Naive thymus-derived CD4-positive, alpha-beta T cell (primary cell): ENCODE data around the gene METTL21A. TPM values are rescaled to one million over a fixed set of nuclear protein-coding genes. Genes with fewer than 3 reads are reported as not detected.

Experiments
- ATAC-seq: fragments of 150-1000 bp; cut with Tn5 transposase; 2 replicates; pipeline ENCODE4 v1.10.0; 2021; ENCODE audit warnings: mild to moderate bottlenecking, moderate library complexity
- CTCF ChIA-PET: fragments of 350-600 bp; sonication (Branson Sonifier 250); formaldehyde crosslinking; loops from one replicate; lab custom pipeline; 2021; ENCODE audit warnings: antibody characterized with exemption; lab: Charles Lee
- POLR2A ChIA-PET: fragments of 350-600 bp; sonication (Branson Sonifier 250); formaldehyde crosslinking; loops from one replicate; lab custom pipeline; 2021; ENCODE audit warnings: antibody characterized with exemption, inconsistent platforms; lab: Charles Lee
- DNase-seq, 9 donors: peaks; one replicate each; pipeline versions ENCODE4 v3.0.0 to v3.0.0-alpha.2; 2020 to 2022; ENCODE audit warnings: mixed read lengths in 1 of 9
- H3K27ac ChIP-seq: one replicate; pipeline ENCODE4 v1.7.0; 2013; ENCODE audit warnings: mild to moderate bottlenecking, low read depth, low read length, moderate library complexity
- H3K27me3 ChIP-seq, 2 donors: one replicate each; pipeline ENCODE4 v1.7.0; 2013; ENCODE audit warnings: low read length in 2 of 2, mild to moderate bottlenecking in 2 of 2, moderate library complexity in 2 of 2; ENCODE audit not compliant: control insufficient read depth in 2 of 2, insufficient read depth in 2 of 2
- H3K36me3 ChIP-seq, 3 experiments: 1 replicate in 2 of 3; 2 replicates in 1 of 3; pipeline ENCODE4 v1.7.0; 2013; ENCODE audit warnings: low read length in 3 of 3, mild to moderate bottlenecking in 3 of 3, moderate library complexity in 1 of 3; ENCODE audit not compliant: insufficient read depth in 3 of 3, control insufficient read depth in 2 of 3
- H3K4me1 ChIP-seq, 2 donors: one replicate each; pipeline ENCODE4 v1.7.0; 2013; ENCODE audit warnings: low read length in 2 of 2, mild to moderate bottlenecking in 2 of 2, moderate library complexity in 1 of 2; ENCODE audit not compliant: control insufficient read depth in 2 of 2, insufficient read depth in 2 of 2
- H3K4me3 ChIP-seq: 2 replicates; pipeline ENCODE4 v1.7.0; 2013; ENCODE audit warnings: mild to moderate bottlenecking, low read length
- H3K9me3 ChIP-seq, 3 experiments: 1 replicate in 2 of 3; 2 replicates in 1 of 3; pipeline ENCODE4 v1.7.0; 2013; ENCODE audit warnings: low read length in 3 of 3; ENCODE audit not compliant: control insufficient read depth in 2 of 3
- H3K27ac Mint-ChIP-seq, 9 donors: one replicate each; pipeline ENCODE4 v1.8.0; 2020 to 2022; ENCODE audit warnings: mixed read lengths in 9 of 9, mild to moderate bottlenecking in 8 of 9, moderate library complexity in 5 of 9, inconsistent platforms in 2 of 9
- H3K27me3 Mint-ChIP-seq, 5 donors: one replicate each; pipeline ENCODE4 v1.8.0; 2021 to 2022; ENCODE audit warnings: mixed read lengths in 5 of 5, mild to moderate bottlenecking in 1 of 5
- H3K36me3 Mint-ChIP-seq, 5 donors: one replicate each; pipeline ENCODE4 v1.8.0; 2020 to 2022; ENCODE audit warnings: mixed read lengths in 5 of 5, mild to moderate bottlenecking in 3 of 5, inconsistent platforms in 1 of 5
- H3K4me1 Mint-ChIP-seq, 7 donors: one replicate each; pipeline ENCODE4 v1.8.0; 2020 to 2022; ENCODE audit warnings: mixed read lengths in 7 of 7, mild to moderate bottlenecking in 3 of 7, inconsistent platforms in 1 of 7
- H3K4me3 Mint-ChIP-seq, 10 donors: one replicate each; pipeline ENCODE4 v1.8.0; 2020 to 2022; ENCODE audit warnings: mild to moderate bottlenecking in 10 of 10, mixed read lengths in 10 of 10, moderate library complexity in 6 of 10, inconsistent platforms in 2 of 10
- H3K9me3 Mint-ChIP-seq, 11 donors: one replicate each; pipeline ENCODE4 v1.8.0; 2020 to 2022; ENCODE audit warnings: mixed read lengths in 11 of 11, mild to moderate bottlenecking in 4 of 11, inconsistent platforms in 1 of 11, moderate library complexity in 1 of 11
- intact Hi-C, 2 donors: fragments of 100-400 bp; cut with micrococcal nuclease; formaldehyde crosslinking; loops; one replicate each; pipeline ENCODE4 v1.15.1; 2023
- polyA plus RNA-seq, 2 donors: library from polyadenylated mRNA; unstranded; fragments of 300-500 nt; fragmentation: Illumina TruSeq; gene quantifications; one replicate each; pipeline ENCODE4 v1.2.3, GENCODE V29; 2021
- total RNA-seq, 6 experiments: library from RNA in 5 of 6; stranded (reverse) in 5 of 6; gene quantifications; 1 replicate in 5 of 6; 2 replicates in 1 of 6; pipeline ENCODE4 v1.2.3 and lab custom pipeline; 2021 to 2026

The METTL21A gene
- total and polyA plus RNA-seq, 7 experiments from 2014 or later, result 14.6 to 40.2 (median 19.8) TPM

GRCh38 chr2:207589143-207589542 is 36.1 kb downstream of the METTL21A start:
- no peak overlapping the region for H3K27ac ChIP-seq
- peaks cover 0 to 6% (median 0%) of the 10 kb centered on the region in 3 experiments for H3K9me3 ChIP-seq
- H3K27ac Mint-ChIP-seq, result peak overlapping the region in 5 of 9 donors; percentile 16 to 73 (median 54)
- ChIA-PET POLR2A (interaction anchor here (2.3 kb wide), 1 partner anchor 59 kb away, joined by 5 read pairs; the partner anchor contains the start of gene CREB1), CTCF (interaction anchor here (0.5 to 1.0 kb wide), 2 partner anchors 9 to 13 kb away, joined by 3 read pairs; no protein-coding TSS in a partner anchor)
- H3K27me3 Mint-ChIP-seq, result no peaks in the 10 kb centered on the region
- intact Hi-C loops, result loop anchor here in 1 of 2 donors (10.0 kb wide), 1 partner anchor 54 kb away; no protein-coding TSS in a partner anchor
- H3K36me3 ChIP-seq, result peaks cover 5 to 52% (median 6%) of the 10 kb centered on the region in 3 experiments
- peaks cover 4 to 46% (median 18%) of the 10 kb centered on the region in 7 donors for H3K4me1 Mint-ChIP-seq
- no peak for ATAC-seq
- no peak overlapping the region for H3K4me3 Mint-ChIP-seq
- no peaks in the 10 kb centered on the region for H3K27me3 ChIP-seq
- peaks cover 29 to 89% (median 84%) of the 10 kb centered on the region in 5 donors for H3K36me3 Mint-ChIP-seq
- no peak overlapping the region for H3K4me3 ChIP-seq
- peaks cover 0 to 38% (median 11%) of the 10 kb centered on the region in 11 donors for H3K9me3 Mint-ChIP-seq
- DNase-seq, result no peak
- H3K4me1 ChIP-seq, result no peaks in the 10 kb centered on the region

- POLR2A ChIA-PET, result interaction anchor here (2.3 kb wide), 1 partner anchor 57 kb away, joined by 5 read pairs; the partner anchor contains the start of gene CREB1
- Histone ChIP-seq H3K9me3 (peaks cover 0 to 6% (median 0%) of the 10 kb centered on the region in 3 experiments), H3K27me3 (no peaks in the 10 kb centered on the region), H3K36me3 (peaks cover 5 to 45% (median 6%) of the 10 kb centered on the region in 3 experiments), H3K4me1 (no peaks in the 10 kb centered on the region), H3K27ac (no peak overlapping the region), H3K4me3 (no peak overlapping the region)
- intact Hi-C loops, result loop anchor here in 1 of 2 donors (10.0 kb wide), 1 partner anchor 53 kb away; no protein-coding TSS in a partner anchor
- H3K4me1 Mint-ChIP-seq, result peaks cover 3 to 49% (median 18%) of the 10 kb centered on the region in 7 donors
- CTCF ChIA-PET, result no interaction called here
- no peak for ATAC-seq
- no peak overlapping the region for H3K4me3 Mint-ChIP-seq
- no peak for DNase-seq
- H3K27ac Mint-ChIP-seq, result peak overlapping the region in 6 of 9 donors; percentile 8 to 68 (median 38)
- peaks cover 0 to 30% (median 6%) of the 10 kb centered on the region in 11 donors for H3K9me3 Mint-ChIP-seq
- H3K36me3 Mint-ChIP-seq, result peaks cover 24 to 86% (median 79%) of the 10 kb centered on the region in 5 donors
- H3K27me3 Mint-ChIP-seq, result no peaks in the 10 kb centered on the region
Measured at GRCh38 chr2:207587305-207587704, 37.9 kb downstream of the METTL21A start.

- ATAC-seq, result no peak
- Mint-ChIP-seq H3K4me3 (no peak overlapping the region), H3K27me3 (no peaks in the 10 kb centered on the region), H3K9me3 (peaks cover 0 to 8% (median 0%) of the 10 kb centered on the region in 11 donors), H3K36me3 (peaks cover 32 to 77% (median 67%) of the 10 kb centered on the region in 5 donors), H3K27ac (peak overlapping the region in 7 of 9 donors; percentile 27 to 71 (median 46)), H3K4me1 (peaks cover 5 to 54% (median 18%) of the 10 kb centered on the region in 7 donors)
- Histone ChIP-seq H3K4me3 (no peak overlapping the region), H3K27ac (no peak overlapping the region), H3K4me1 (no peaks in the 10 kb centered on the region), H3K36me3 (peaks cover 5 to 47% (median 6%) of the 10 kb centered on the region in 3 experiments), H3K27me3 (no peaks in the 10 kb centered on the region), H3K9me3 (no peaks in the 10 kb centered on the region)
- intact Hi-C loops, result loop anchor here in 1 of 2 donors (10.0 kb wide), 1 partner anchor 50 kb away; no protein-coding TSS in a partner anchor
- DNase-seq, result no peak
- ChIA-PET POLR2A (interaction anchor here (0.6 kb wide), 1 partner anchor 80 kb away, joined by 3 read pairs; no protein-coding TSS in a partner anchor), CTCF (no interaction called here)
Measured at GRCh38 chr2:207584952-207585351, 40.2 kb downstream of the METTL21A start.

GRCh38 chr2:207571370-207571769 is 53.8 kb downstream of the METTL21A start:
- peaks cover 9 to 65% (median 41%) of the 10 kb centered on the region in 5 donors for H3K36me3 Mint-ChIP-seq
- no peaks in the 10 kb centered on the region for H3K9me3 Mint-ChIP-seq
- ChIA-PET POLR2A (interaction anchor here (1.1 kb wide), 1 partner anchor 41 kb away, joined by 4 read pairs; no protein-coding TSS in a partner anchor), CTCF (no interaction called here)
- ATAC-seq, result no peak
- H3K27me3 Mint-ChIP-seq, result no peaks in the 10 kb centered on the region
- Histone ChIP-seq H3K27me3 (no peaks in the 10 kb centered on the region), H3K27ac (no peak overlapping the region), H3K9me3 (no peaks in the 10 kb centered on the region), H3K36me3 (peaks cover 6 to 61% (median 11%) of the 10 kb centered on the region in 3 experiments), H3K4me3 (no peak overlapping the region), H3K4me1 (no peaks in the 10 kb centered on the region)
- DNase-seq, result no peak
- H3K4me1 Mint-ChIP-seq, result peaks cover 6 to 24% (median 12%) of the 10 kb centered on the region in 7 donors
- peak overlapping the region in 1 of 9 donors; percentile 32 for H3K27ac Mint-ChIP-seq
- no peak overlapping the region for H3K4me3 Mint-ChIP-seq
- intact Hi-C loops, result loop anchor here in 1 of 2 donors (2.0 kb wide), 1 partner anchor 41 kb away; no protein-coding TSS in a partner anchor

- Histone ChIP-seq H3K36me3 (peaks cover 0 to 65% (median 6%) of the 10 kb centered on the region in 3 experiments), H3K27me3 (no peaks in the 10 kb centered on the region)
- ATAC-seq, result no peak
Measured at GRCh38 chr2:207567671-207568070, 57.5 kb downstream of the METTL21A start.

GRCh38 chr2:207565736-207566500 is 59.3 kb downstream of the METTL21A start:
- Histone ChIP-seq H3K36me3 (peaks cover 0 to 60% (median 0%) of the 10 kb centered on the region in 3 experiments), H3K9me3 (no peaks in the 10 kb centered on the region), H3K4me3 (no peak overlapping the region), H3K27me3 (no peaks in the 10 kb centered on the region), H3K4me1 (no peaks in the 10 kb centered on the region), H3K27ac (no peak overlapping the region)
- Mint-ChIP-seq H3K27me3 (no peaks in the 10 kb centered on the region), H3K4me3 (no peak overlapping the region), H3K36me3 (peaks cover 9 to 71% (median 46%) of the 10 kb centered on the region in 5 donors), H3K9me3 (no peaks in the 10 kb centered on the region), H3K4me1 (peaks cover 5 to 46% (median 25%) of the 10 kb centered on the region in 7 donors), H3K27ac (peak overlapping the region in 7 of 9 donors; percentile 22 to 75 (median 41))
- ChIA-PET CTCF (no interaction called here), POLR2A (interaction anchor here (1.2 kb wide), 1 partner anchor 36 kb away, joined by 7 read pairs; the partner anchor contains the start of gene CREB1)
- intact Hi-C loops, result loop anchor here in 1 of 2 donors (2.0 kb wide), 1 partner anchor 17 kb away; no protein-coding TSS in a partner anchor
- ATAC-seq, result no peak
- DNase-seq, result no peak

More at GRCh38 chr2:207567671-207568070, 57.5 kb downstream of the METTL21A start:
- POLR2A ChIA-PET, result interaction anchor here (0.6 to 2.7 kb wide), 3 partner anchors 23 to 84 kb away, joined by 3 to 14 read pairs (median 5); partner anchors contain the start of gene CREB1
- Histone ChIP-seq H3K27ac (no peak overlapping the region), H3K4me3 (no peak overlapping the region), H3K9me3 (no peaks in the 10 kb centered on the region), H3K4me1 (no peaks in the 10 kb centered on the region)
- no peak overlapping the region for H3K4me3 Mint-ChIP-seq
- H3K36me3 Mint-ChIP-seq, result peaks cover 8 to 65% (median 38%) of the 10 kb centered on the region in 5 donors
- H3K27ac Mint-ChIP-seq, result peak overlapping the region in 3 of 9 donors; percentile 38 to 55 (median 51)
- intact Hi-C loops, result loop anchor here in 1 of 2 donors (2.0 kb wide), 1 partner anchor 15 kb away; no protein-coding TSS in a partner anchor
- peaks cover 3 to 42% (median 18%) of the 10 kb centered on the region in 7 donors for H3K4me1 Mint-ChIP-seq
- H3K9me3 Mint-ChIP-seq, result no peaks in the 10 kb centered on the region
- DNase-seq, result no peak
- CTCF ChIA-PET, result interaction anchor here (0.7 kb wide), 1 partner anchor 554 kb away, joined by 3 read pairs; no protein-coding TSS in a partner anchor
- H3K27me3 Mint-ChIP-seq, result no peaks in the 10 kb centered on the region
